ENCODE data around the gene DOCK1. TPM values are rescaled to one million over a fixed set of nuclear protein-coding genes. Genes with fewer than 3 reads are reported as not detected.

The DOCK1 gene
- total RNA-seq, result 105 and 108 TPM in 2 replicates

DNA sequence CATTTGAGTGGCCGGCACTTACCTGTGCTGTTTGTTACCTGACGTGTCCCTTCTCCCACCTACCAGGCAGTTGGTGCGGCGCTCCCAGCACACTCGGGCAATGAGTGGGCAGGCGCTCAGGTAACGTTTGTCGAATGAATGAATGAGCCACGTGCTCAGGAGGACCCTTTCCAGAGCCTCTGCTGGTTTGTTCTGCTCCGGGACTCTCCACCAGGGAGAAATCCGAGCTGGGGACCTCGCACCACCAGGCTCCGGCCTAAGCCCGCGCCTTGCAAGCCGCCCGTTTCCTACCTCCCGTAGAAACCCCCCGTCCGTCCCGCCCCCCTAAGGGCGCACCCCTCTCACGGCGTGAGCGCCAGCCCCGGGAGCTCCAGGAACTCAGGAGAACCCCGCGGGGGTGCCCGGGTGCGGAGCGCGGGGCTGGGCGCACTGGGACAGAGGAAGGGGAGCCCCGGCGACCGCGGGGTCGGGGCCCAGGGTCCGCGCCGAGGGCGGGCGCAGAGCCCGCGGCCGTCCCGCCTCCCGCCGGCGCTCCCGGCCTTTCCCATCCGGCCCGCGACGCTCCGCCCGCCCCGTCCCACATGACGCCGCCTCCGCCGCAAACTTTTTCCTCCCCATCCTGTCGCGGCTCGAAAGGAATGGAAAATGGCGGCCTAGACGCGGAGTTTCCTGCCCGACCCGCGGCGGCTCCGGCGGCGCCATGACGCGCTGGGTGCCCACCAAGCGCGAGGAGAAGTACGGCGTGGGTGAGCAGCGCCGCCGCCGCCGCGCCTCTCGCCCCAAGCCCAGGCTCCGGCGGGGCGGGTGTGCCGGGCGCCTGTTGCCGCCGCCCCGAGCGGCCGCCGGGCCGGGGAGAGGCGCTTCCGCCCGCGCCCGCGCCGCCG lies at the start of gene DOCK1:
TSS of gene DOCK1 (plus strand) at position 611 of the 884 bp plus-strand sequence. CDS start at position 701, 90 bp downstream.

GRCh38 chr10:127196282-127197153 lies 291.3 kb downstream of the DOCK1 start, which contains the start of gene INSYN2A:
Gene INSYN2A (minus strand): TSS chr10:127196591. CDS start chr10:127176395, 20,196 bp downstream.

Other genes with a start within 250 kb of the DOCK1 start
- gene C10orf90, start 234.7 kb upstream of the DOCK1 start, total RNA-seq, result not detected in 2 replicates